ENCODE data around the gene HS6ST1. TPM values are rescaled to one million over a fixed set of nuclear protein-coding genes. Genes with fewer than 3 reads are reported as not detected.
A peak's percentile ranks its signal among the peaks of the same experiment; 100 is the strongest.

The HS6ST1 gene
- total RNA-seq, 2 experiments from 2014 or later, result 7.1 to 8.7 TPM

GRCh38 chr2:128313091-128313836 is 5.4 kb downstream of the HS6ST1 start:
- Histone ChIP-seq H3K9me3 (ENCODE audit: control insufficient read depth in 1 of 2, insufficient read depth in 1 of 2, low read length in 2 of 2) (no peaks in the 10 kb centered on the region), H3K4me3 (ENCODE audit: low read length) (no peak overlapping the region), H3K4me1 (ENCODE audit: insufficient read depth, low read length) (peaks cover 30% of the 10 kb centered on the region), H3K36me3 (ENCODE audit: insufficient read depth, low read length) (peaks cover 3% of the 10 kb centered on the region), H3K27me3 (ENCODE audit: control insufficient read depth in 1 of 2, insufficient read depth in 2 of 2, low read length in 2 of 2) (no peaks in the 10 kb centered on the region), H3K27ac (ENCODE audit: low read depth in 1 of 2, low read length in 2 of 2) (no peak overlapping the region)
- Mint-ChIP-seq H3K4me3 (peak overlapping the region; percentile 65), H3K4me1 (ENCODE audit: low read depth) (peaks cover 38% of the 10 kb centered on the region), H3K27ac (no peak overlapping the region), H3K36me3 (ENCODE audit: low read depth) (no peaks in the 10 kb centered on the region), H3K9me3 (no peaks in the 10 kb centered on the region), H3K27me3 (no peaks in the 10 kb centered on the region)
- no peak for TF ChIP-seq CTCF (IDR thresholded peaks at IDR 0.05)
- peak in 5 of 14 experiments; percentile 0 to 22 (median 1) for DNase-seq
- intact Hi-C loops (cut with DNase I, micrococcal nuclease), result no loop called here
- CTCF ChIA-PET, result no interaction called here
- no peak for ATAC-seq (ENCODE audit: poor library complexity)
- POLR2A ChIA-PET, result no interaction called here

DNA sequence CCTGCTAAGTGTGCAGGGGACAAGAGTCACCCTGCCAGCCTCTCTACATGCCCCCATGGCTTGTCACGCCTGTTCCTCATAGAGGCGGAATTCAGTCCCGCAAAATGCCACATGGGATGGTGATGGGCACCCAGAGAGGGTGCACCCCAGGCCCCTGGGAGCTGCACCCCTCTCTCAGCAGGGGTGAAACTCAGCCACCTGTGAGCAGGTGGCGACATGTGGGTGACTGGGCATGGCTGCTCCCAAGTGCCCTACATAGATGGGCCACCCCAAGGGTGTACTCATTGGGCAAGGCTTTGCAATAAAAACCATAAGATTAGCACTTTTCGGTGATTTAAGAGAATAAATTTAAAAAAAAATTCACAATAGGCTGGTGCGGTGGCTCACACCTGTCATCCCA is 6.3 kb downstream of the HS6ST1 start:
- H3K9me3 ChIP-seq (ENCODE audit: control insufficient read depth in 1 of 2, insufficient read depth in 1 of 2, low read length in 2 of 2), result no peaks in the 10 kb centered on the region
- H3K27me3 ChIP-seq (ENCODE audit: control insufficient read depth in 1 of 2, insufficient read depth in 2 of 2, low read length in 2 of 2), result no peaks in the 10 kb centered on the region
- ChIA-PET POLR2A (no interaction called here), CTCF (no interaction called here)
- no peaks in the 10 kb centered on the region for H3K9me3 Mint-ChIP-seq
- no peak for ATAC-seq (ENCODE audit: poor library complexity)
- H3K4me3 Mint-ChIP-seq, result no peak overlapping the region
- no peak overlapping the region for H3K27ac Mint-ChIP-seq
- H3K4me3 ChIP-seq (ENCODE audit: low read length), result no peak overlapping the region
- no peak for TF ChIP-seq CTCF (IDR thresholded peaks at IDR 0.05)
- intact Hi-C loops (cut with DNase I, micrococcal nuclease), result no loop called here
- no peaks in the 10 kb centered on the region for H3K36me3 Mint-ChIP-seq (ENCODE audit: low read depth)
- peaks cover 44% of the 10 kb centered on the region for H3K4me1 Mint-ChIP-seq (ENCODE audit: low read depth)
- peaks cover 27% of the 10 kb centered on the region for H3K4me1 ChIP-seq (ENCODE audit: insufficient read depth, low read length)
- H3K27ac ChIP-seq (ENCODE audit: low read depth in 1 of 2, low read length in 2 of 2), result no peak overlapping the region
- no peaks in the 10 kb centered on the region for H3K27me3 Mint-ChIP-seq
- peak in 1 of 14 experiments; percentile 1 for DNase-seq
- H3K36me3 ChIP-seq (ENCODE audit: insufficient read depth, low read length), result peaks cover 3% of the 10 kb centered on the region

DNA sequence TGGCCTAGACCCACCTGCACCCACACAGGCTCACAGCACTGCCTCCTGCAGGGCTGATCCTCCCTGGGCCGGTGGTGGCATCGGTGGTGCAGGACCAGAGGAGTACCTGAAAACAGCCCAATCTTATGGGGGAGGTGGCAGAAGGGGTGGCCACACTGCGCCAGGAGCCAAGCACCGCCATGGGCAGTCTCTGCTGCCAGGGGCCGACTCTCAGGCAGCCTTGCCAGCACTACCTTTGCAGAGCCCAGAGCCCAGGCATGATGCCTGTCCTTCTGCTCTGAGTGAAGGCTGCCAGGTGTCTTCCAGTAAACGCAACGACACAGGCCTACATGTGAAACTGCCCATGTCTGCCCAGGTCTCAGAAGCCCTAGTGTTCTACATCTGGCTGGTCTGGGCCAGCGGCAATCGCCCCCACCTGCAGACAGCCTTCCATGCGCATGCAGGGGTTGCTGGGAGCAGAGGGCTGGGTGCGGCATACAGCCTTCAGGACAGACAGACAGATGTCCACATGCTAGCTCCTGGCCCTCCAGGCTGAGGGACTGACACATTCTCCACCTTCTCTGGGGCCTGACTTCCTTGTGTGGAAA is 6.8 kb downstream of the HS6ST1 start:
- intact Hi-C loops (cut with DNase I, micrococcal nuclease), result no loop called here
- DNase-seq (peak in 3 of 14 experiments; percentile 3 to 27 (median 8)), ATAC-seq (ENCODE audit: poor library complexity) (no peak)
- Histone ChIP-seq H3K27ac (ENCODE audit: low read depth in 1 of 2, low read length in 2 of 2) (no peak overlapping the region), H3K36me3 (ENCODE audit: insufficient read depth, low read length) (peaks cover 3% of the 10 kb centered on the region), H3K4me1 (ENCODE audit: insufficient read depth, low read length) (peaks cover 21% of the 10 kb centered on the region), H3K9me3 (ENCODE audit: control insufficient read depth in 1 of 2, insufficient read depth in 1 of 2, low read length in 2 of 2) (no peaks in the 10 kb centered on the region), H3K27me3 (ENCODE audit: control insufficient read depth in 1 of 2, insufficient read depth in 2 of 2, low read length in 2 of 2) (no peaks in the 10 kb centered on the region), H3K4me3 (ENCODE audit: low read length) (no peak overlapping the region)
- no peak for TF ChIP-seq CTCF (IDR thresholded peaks at IDR 0.05)
- Mint-ChIP-seq H3K27me3 (no peaks in the 10 kb centered on the region), H3K4me3 (no peak overlapping the region), H3K27ac (no peak overlapping the region), H3K9me3 (no peaks in the 10 kb centered on the region), H3K36me3 (ENCODE audit: low read depth) (no peaks in the 10 kb centered on the region), H3K4me1 (ENCODE audit: low read depth) (peaks cover 46% of the 10 kb centered on the region)
- ChIA-PET POLR2A (no interaction called here), CTCF (no interaction called here)
